Activated gamma-delta T cell (primary cell): Measurements from ENCODE around the gene PRDM16.

Experiments
- DNase-seq: peaks from one replicate; lab custom pipeline; 2025; lab: John Stamatoyannopoulos, UW

Gene PRDM16

DNA sequence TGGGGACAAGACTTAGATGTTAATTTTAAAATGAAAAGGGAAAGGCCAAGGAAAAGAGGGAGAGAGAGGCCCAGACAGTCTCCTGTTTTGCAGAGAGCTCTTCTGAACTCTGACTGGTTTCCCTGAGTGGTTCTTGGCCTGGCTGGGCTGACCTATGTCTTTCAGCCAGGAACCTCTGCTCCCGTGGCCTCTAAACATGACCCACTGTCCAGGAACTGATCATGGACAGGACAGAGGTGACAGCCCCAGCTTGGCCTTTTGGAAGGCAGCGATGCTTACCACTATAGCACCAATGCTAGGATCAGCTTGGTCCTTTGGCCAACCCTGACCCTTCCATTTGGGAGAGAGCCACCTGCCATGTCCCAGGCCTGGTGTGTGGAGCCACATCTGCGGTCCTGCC lies 55.2 kb downstream of the PRDM16 start:
- no peak for DNase-seq

DNA sequence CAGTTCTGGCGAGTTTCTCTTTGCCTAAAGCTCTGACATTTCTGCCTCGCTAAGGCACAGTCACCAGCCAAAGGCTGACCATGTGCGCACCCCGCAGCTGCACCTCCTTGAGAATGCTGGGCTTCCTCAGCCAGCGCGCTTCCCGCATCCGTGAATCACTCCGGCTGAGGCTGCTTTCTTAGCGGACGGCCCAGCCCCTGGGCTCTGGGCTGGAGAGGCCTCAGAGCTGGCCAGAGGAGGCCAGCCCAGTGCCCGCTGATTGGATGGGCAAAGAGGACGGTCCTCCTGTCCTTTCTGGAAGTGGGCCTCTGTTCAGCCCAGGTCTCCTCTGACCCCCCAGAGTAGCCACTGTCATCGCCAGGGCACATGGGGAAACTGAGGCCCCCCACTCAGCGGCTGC lies 56.1 kb downstream of the PRDM16 start:
- no peak for DNase-seq

DNA sequence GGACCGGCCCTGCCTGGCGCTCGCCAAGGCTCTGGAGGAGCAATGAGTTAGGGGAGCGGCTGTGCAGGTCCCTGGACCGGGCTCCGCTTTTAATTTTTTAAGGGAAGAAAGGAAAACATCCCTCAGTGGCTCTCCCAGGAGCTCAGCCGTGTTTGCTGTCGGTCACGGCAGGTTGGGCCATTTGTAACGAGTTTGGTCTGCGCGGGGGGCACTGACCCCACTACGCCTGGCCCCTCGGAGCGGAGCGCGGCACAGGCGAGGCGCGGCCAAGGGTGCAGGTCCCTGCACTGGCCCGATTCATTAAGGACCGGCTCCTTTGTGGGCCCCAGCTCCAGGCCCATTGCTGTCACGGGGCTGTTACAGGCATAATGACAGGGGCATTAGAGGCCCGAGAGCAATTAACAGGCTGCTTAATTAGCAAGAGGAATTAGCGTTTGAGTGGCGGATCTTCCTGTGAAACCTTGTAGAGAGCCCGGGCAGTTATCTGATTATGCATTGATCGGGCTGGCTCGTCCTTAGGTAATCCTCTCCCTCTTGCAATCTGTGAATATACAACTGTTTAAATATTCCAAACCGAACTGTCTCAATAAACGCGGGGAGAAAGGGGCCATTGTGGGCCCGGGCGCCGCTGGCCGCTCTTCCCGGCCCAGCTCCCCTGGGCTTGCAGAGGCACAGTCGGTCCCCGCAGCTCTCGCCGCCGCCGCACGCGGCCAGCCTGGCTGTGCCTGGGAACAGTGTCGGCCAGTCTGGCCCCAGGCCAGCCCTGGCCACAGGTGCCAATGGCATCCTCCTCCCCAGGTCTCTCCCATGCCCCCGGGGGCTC lies 56.8 kb downstream of the PRDM16 start:
- no peak for DNase-seq

DNA sequence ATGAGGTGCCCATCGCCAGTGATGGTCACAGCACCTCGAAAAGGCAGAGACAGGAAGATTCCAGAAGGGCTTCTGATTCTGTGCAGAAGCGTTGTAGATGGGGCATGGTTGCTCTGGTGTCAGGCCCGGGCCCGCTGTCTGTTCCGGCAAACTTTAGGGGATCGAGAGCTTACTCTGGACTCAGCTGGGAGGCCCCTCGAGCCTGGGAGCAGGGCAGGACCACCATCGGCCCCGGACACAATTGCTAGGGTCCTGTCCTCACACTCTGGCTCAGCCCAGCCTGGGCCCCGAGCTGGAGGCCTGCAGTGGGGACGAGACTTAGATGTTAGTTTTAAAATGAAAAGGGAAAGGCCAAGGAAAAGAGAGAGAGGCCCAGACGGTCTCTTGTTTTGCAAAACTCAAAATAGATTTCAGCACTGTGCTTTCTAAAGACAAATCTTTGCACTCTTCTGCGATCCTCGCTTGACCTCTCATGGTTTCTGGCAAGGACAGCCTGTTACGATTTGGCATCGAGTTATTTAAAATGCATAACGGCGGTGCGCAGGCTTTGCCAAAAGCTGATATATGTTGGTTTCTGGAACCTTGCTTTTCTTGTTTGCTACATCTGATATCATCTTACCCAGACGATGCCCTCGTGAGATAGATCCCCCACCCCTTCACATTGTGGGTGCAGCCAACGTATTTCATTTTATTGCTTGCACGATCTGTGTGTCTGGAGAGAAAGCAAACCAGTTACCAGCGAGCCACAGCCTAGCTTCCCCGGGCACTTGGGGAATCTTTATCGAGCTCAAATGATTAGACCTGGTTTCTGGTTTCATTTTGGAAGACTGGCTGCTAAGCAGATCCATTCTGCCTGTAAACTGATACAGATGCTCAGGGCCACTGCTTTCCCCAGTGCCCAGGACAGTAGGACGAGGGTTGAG lies 58.0 kb downstream of the PRDM16 start:
- DNase-seq, result no peak

DNA sequence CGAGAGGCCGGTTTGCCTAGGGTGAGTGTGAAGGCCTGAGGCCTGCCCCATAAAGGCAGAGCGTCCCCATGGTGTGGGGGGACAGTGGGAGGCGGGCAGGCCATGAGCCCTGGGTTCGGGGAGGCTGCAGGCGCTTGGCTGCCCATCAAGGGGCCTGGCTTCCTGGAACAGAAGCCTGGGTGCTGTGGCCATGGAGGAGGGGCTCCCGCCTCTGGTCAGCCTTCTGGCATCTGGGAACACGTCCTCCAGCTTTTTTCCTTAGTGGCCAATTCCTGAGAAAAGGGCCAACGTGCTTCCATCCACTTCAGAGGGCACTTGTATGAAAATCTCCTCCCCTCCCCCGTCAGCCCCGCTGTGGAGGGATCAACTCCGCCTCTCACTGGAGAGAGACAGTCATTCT lies 58.7 kb downstream of the PRDM16 start:
- no peak for DNase-seq

DNA sequence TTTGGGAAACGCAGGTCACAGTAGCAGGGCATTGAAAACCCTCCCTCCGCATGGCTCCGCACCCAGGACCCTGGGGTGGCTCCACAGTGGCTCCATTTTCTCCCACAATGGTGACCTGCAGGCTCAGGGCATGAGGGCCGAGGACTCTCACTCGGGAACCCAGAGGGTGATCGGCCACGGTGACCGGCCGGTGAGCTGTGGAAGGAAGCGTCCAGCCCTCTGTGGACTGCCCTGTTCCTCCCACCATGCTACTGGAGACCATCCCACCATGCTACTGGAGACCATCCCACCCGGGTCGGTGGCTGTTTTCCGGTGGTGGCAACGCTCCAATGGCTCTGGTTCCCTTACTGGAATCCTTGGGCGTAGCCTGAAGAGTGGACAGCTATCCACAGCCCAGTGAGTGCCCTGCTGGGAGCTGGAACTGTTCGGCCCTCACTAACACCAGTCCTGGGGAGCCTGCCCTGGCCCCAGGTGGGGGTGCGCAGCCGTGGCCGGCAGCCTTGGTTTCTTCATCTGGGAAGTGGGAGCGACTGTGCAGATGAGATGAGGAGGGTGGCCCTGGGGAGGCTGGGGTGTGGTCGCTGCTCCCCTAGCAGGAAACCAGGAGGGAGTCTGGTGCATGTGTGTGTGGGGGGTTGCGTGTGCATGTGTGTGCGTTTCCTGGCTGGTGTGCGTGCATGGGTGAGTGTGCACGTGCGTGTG lies 59.6 kb downstream of the PRDM16 start:
- no peak for DNase-seq

DNA sequence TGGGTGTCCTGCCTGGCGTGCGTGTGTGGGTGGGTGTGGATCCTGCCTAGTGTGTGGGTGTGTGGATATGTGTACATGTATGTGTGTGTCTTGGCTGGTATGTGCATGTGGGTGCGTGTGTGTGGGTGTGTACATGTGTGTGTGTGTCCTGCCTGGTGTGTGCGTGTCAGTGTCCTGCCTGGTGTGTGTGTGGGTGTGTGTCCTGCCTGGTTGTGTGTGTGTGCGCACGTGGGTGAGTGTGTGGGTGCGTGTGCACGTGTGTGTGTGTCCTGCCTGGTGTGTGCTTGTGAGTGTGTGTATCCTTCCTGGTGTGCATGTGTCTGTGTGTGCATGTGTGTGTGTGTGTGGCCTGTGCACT lies 60.1 kb downstream of the PRDM16 start:
- DNase-seq, result no peak

DNA sequence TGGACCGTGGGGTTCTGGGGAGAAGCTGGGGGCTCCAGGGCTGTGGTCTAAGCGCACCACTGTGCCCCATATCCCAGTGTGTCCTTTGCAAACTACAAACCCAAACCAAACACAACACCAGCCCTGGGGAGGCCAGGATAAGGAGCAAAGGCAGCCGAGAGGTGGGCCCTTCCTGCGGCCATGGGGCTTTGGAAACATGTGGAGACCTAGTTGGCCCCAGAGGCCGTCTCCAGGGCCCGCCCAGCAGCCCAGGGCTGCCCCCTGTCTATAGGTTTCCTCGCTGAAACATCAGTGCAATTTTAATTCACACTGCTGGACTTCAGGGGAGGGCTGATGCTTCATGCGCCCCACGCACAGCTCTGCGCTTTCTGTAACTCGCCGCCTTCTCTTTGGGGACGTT lies 61.3 kb downstream of the PRDM16 start:
- DNase-seq, result no peak

- no peak for DNase-seq
These were observed 63.7 kb downstream of the PRDM16 start for GRCh38 chr1:3132660-3133059.

GRCh38 chr1:3133686-3134085 lies 64.7 kb downstream of the PRDM16 start:
- DNase-seq, result no peak

- no peak for DNase-seq
These were observed 65.5 kb downstream of the PRDM16 start for GRCh38 chr1:3134381-3135072.

DNA sequence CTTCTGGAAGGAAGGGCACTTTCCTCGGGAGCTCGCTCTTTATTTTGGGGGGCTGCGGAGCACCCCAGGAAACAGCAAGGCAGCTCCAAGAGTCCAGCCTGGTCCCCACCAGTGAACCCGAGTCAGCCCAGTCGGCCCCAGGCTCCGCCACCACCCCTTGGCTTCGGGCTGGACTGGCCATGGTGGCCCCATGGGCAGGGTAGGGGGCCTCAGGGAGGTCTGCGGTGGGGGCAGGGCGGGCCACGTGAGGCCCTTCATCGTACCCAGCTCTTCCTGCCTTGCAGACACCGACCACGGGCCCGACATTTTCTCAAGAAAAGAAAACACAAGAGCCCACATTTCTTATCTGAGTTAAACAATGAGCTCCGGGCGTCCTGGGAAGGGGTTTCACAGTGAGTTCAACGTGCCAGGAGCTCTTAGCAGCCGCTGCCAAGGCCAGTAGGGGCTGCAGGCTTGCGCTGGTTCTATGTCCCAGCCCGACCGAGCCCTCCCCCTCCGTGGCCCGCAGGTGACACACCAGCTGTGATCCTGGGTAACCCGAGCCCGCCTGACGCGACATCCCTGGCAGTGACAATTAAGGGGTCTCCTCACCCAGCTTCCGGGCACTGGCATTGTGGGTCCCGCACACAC lies 66.2 kb downstream of the PRDM16 start:
- no peak for DNase-seq

GRCh38 chr1:3135744-3136455 lies 66.9 kb downstream of the PRDM16 start:
- DNase-seq, result no peak

GRCh38 chr1:3136532-3136931 lies 67.5 kb downstream of the PRDM16 start:
- no peak for DNase-seq

DNA sequence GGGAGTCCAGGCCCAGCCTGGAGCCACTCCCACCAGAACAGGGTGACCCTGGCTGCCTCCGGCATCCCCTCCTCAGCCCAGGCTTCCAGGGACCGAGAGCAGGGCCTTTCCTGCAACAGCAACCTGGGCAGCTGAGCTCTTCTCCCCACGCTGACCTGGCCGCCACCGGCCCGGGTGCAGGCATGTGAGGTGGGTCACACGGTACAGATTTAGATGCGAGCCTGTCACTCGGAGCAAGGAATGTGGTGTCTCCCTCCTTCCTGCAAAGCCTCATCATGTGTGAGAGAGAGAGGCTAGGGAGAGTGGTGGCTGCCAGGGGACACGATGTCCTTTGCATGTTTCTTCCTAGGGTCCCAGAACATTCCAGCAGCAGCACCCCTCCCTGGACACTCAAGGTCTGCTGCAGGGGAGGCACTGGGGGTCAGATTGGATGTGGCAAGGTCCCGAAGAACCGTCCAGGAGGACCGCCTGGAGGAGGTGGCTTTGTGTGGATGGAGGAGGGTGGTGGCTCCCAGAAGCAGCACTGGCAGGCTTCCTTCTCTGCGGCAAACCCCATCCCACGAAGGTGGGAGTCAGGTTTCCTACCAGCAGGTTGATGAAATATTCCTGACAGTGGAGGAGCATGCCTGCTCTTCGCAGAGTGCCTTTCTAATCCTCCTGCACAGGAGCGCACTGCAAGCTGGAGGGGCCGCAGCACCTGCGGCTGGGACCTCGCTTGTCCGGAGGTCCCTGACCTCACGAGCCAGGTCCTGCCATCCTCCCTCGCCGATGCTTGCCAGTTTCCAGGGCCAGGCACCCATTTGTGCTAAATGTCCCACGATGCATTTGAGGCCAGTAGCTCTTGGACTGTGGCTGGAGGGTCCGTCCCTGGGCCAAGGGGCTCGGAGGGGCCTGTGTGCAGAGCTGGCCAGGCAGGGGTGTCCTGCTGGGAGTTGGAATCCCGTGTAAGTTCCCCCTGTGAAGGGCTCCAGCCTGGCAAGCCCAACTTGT lies 68.4 kb downstream of the PRDM16 start:
- no peak for DNase-seq

DNA sequence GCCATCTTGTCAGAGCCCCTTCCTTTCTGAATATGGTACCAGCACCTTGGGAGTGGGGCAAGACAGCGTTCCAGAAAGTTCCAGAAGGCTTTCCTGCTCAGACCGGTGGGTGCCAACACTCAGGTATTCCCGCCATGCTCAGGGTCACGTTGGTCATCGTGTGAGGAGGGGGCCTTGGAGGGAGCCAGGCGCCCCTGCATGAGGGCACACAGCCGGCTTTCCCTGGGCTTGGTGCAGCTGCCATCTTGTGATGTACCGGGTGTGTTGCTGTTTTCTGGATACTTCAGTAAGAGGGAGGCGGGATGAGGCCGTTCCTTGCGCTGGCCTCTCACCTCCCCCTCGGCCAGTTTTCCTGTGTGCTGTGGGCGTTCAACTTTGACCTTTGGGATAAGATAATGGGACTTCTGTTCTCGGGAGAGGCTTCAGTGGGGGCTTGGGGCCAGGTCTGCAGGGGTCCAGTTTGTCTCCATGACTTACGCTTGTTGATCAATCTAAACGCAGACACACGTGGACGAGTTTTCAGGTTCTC lies 69.7 kb downstream of the PRDM16 start:
- DNase-seq, result no peak

DNA sequence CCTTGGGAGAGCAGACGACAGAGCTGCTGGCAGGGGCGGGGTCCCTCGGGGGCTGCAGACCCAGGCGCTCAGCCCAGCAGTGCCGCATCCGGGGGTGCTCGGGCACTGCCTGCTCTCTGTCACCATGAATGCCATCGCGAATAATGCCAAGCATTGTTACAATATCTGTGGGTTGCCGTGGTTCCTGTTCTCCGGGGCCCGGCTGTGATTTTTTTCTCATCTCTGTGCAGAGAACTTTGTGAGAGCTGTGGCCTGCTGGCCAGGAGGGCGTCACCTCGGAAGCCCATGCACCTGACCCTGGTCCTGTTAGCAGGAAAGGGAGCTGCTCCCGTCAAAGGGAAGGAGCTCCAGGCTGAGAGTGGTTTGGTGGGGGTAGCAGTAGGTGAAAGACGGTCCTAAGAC lies 70.4 kb downstream of the PRDM16 start:
- DNase-seq, result no peak

GRCh38 chr1:3139871-3140361 lies 70.9 kb downstream of the PRDM16 start:
- DNase-seq, result no peak

DNA sequence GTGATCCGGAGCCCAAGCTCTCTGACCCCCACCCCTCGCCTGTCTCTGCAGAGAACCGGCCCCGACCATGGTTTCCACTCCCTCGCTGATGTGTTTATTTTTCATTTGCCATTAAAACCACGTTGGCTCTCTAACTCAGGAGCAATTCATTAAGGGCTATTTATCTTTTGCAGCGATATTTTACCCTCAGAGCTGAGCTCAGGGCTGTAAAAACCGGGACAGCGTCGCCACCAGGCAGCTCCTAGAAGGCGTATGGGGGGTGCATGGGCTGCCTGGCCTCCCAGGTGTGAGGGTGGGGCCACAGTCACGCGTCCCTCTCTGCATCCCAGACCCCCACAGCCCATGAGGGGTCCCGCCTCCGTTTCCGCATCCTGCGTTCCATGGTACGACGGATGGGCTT lies 71.4 kb downstream of the PRDM16 start:
- DNase-seq, result no peak
